IMR-90 (cell line): ENCODE data around the gene CDH26. TPM values are rescaled to one million over a fixed set of nuclear protein-coding genes. Genes with fewer than 3 reads are reported as not detected.

Experiments used
- ATAC-seq: fragments of 200-7000 bp; cut with Tn5 transposase; 2 replicates; pipeline ENCODE4 v1.9.1; 2020; ENCODE audit warnings: low read depth, mild to moderate bottlenecking, moderate library complexity
- BruUV-seq: library from RNA; stranded (reverse); fragments of 400-500 nt; replicated peaks from 2 replicates; lab custom pipeline; 2021; lab: Mats Ljungman, UMichigan
- CTCF ChIA-PET: fragments of 300-600 bp; formaldehyde crosslinking; extraction: SDS; loops from one replicate; lab custom pipeline; 2021; ENCODE audit warnings: antibody characterized with exemption; lab: Yijun Ruan, JAX
- POLR2A ChIA-PET: fragments of 300-600 bp; sonication (Branson Sonifier 250); formaldehyde crosslinking; loops from one replicate; lab custom pipeline; 2022; ENCODE audit warnings: antibody characterized with exemption; ENCODE audit not compliant: unreplicated experiment; lab: Charles Lee
- DNase-seq: peaks from one replicate; pipeline ENCODE4 v3.0.0; 2013
- H2AFZ ChIP-seq: replicated peaks from 2 replicates; pipeline ENCODE3; 2013; ENCODE audit warnings: low read length, mild to moderate bottlenecking; ENCODE audit not compliant: poor library complexity
- H2AK5ac ChIP-seq: 2 replicates; pipeline ENCODE4 v1.6.1; 2013; ENCODE audit warnings: low read depth, low read length, inconsistent platforms
- H2AK9ac ChIP-seq: replicated peaks from 2 replicates; pipeline ENCODE3; 2013; ENCODE audit warnings: mild to moderate bottlenecking, low read depth, low read length, moderate library complexity; ENCODE audit not compliant: poor library complexity
- H2BK120ac ChIP-seq: 2 replicates; pipeline ENCODE4 v1.6.1; 2013; ENCODE audit warnings: low read depth, low read length, inconsistent platforms
- H2BK15ac ChIP-seq: 3 replicates; pipeline ENCODE4 v1.6.1; 2013; ENCODE audit warnings: low read depth, low read length, inconsistent platforms
- H2BK20ac ChIP-seq: 2 replicates; pipeline ENCODE4 v1.6.1; 2013; ENCODE audit warnings: low read depth, mild to moderate bottlenecking, inconsistent platforms, low read length, moderate library complexity
- H2BK5ac ChIP-seq: 2 replicates; pipeline ENCODE4 v1.6.1; 2013; ENCODE audit warnings: mild to moderate bottlenecking, low read depth, low read length, inconsistent platforms; ENCODE audit not compliant: poor library complexity, severe bottlenecking
- H3K14ac ChIP-seq: replicated peaks from 2 replicates; pipeline ENCODE4 v1.6.1; 2013; ENCODE audit warnings: low read depth, low read length, inconsistent platforms
- H3K18ac ChIP-seq: 2 replicates; pipeline ENCODE4 v1.6.1; 2013; ENCODE audit warnings: low read depth, low read length, control low read depth
- H3K23ac ChIP-seq: 2 replicates; pipeline ENCODE4 v1.6.1; 2013; ENCODE audit warnings: low read depth, low read length, inconsistent platforms
- H3K27ac ChIP-seq: 2 replicates; pipeline ENCODE4 v1.5.1; 2013; ENCODE audit warnings: mild to moderate bottlenecking, control low read depth, low read length; ENCODE audit not compliant: insufficient read depth
- H3K27me3 ChIP-seq: 2 replicates; pipeline ENCODE4 v1.6.1; 2013; ENCODE audit warnings: low read length; ENCODE audit not compliant: control insufficient read depth, insufficient read depth
- H3K36me3 ChIP-seq: 2 replicates; pipeline ENCODE4 v1.6.1; 2013; ENCODE audit warnings: low read length, mixed read lengths; ENCODE audit not compliant: control insufficient read depth, insufficient read depth
- H3K4ac ChIP-seq: 2 replicates; pipeline ENCODE4 v1.6.1; 2013; ENCODE audit warnings: low read depth, low read length, inconsistent platforms
- H3K4me1 ChIP-seq: 2 replicates; pipeline ENCODE4 v1.6.1; 2013; ENCODE audit warnings: low read length, mixed read lengths; ENCODE audit not compliant: control insufficient read depth, insufficient read depth
- H3K4me2 ChIP-seq: 2 replicates; pipeline ENCODE4 v1.6.1; 2013; ENCODE audit warnings: low read depth, mild to moderate bottlenecking, control low read depth, low read length, moderate library complexity
- H3K4me3 ChIP-seq: 2 replicates; pipeline ENCODE4 v1.5.1; 2013; ENCODE audit warnings: low read depth, mild to moderate bottlenecking, control low read depth, low read length, moderate library complexity; ENCODE audit not compliant: insufficient read depth
- H3K56ac ChIP-seq: 2 replicates; pipeline ENCODE4 v1.6.1; 2013; ENCODE audit warnings: low read length, inconsistent platforms; ENCODE audit not compliant: insufficient read depth; ENCODE audit errors: extremely low read depth
- H3K79me1 ChIP-seq, 2 experiments: 2 replicates each; pipeline ENCODE4 v1.6.1; 2013; ENCODE audit warnings: low read length in 2 of 2, inconsistent platforms in 1 of 2, low read depth in 1 of 2
- H3K9ac ChIP-seq: 2 replicates; pipeline ENCODE4 v1.6.1; 2013; ENCODE audit warnings: low read depth, low read length, control low read depth
- H3K9me1 ChIP-seq: 2 replicates; pipeline ENCODE4 v1.6.1; 2013; ENCODE audit warnings: low read length, inconsistent platforms; ENCODE audit not compliant: insufficient read depth
- H3K9me3 ChIP-seq: 2 replicates; pipeline ENCODE4 v1.6.1; 2013; ENCODE audit warnings: low read length; ENCODE audit not compliant: control insufficient read depth, insufficient read depth
- H4K20me1 ChIP-seq: 2 replicates; pipeline ENCODE4 v1.6.1; 2013; ENCODE audit warnings: low read length, inconsistent platforms; ENCODE audit not compliant: insufficient read depth
- H4K5ac ChIP-seq: 2 replicates; pipeline ENCODE4 v1.6.1; 2013; ENCODE audit warnings: mild to moderate bottlenecking, low read depth, low read length, control low read depth
- H4K8ac ChIP-seq, 2 experiments: 2 replicates each; pipeline ENCODE4 v1.6.1; 2013; ENCODE audit warnings: low read depth in 2 of 2, low read length in 2 of 2, control low read depth in 1 of 2, inconsistent platforms in 1 of 2
- H4K91ac ChIP-seq: 2 replicates; pipeline ENCODE4 v1.6.1; 2013; ENCODE audit warnings: low read depth, low read length, inconsistent platforms; ENCODE audit not compliant: insufficient read depth
- BHLHE40 ChIP-seq: fragments of 150-350 bp; IDR thresholded peaks from 2 replicates; pipeline ENCODE4 v1.6.1; 2016; ENCODE audit warnings: mild to moderate bottlenecking, low read depth, low read length
- CEBPB ChIP-seq: IDR thresholded peaks from 2 replicates; pipeline ENCODE4 v1.6.1; 2012; ENCODE audit warnings: low read depth, low read length, improper control_type of control experiment
- CHD1 ChIP-seq: IDR thresholded peaks from 2 replicates; pipeline ENCODE4 v1.6.1; 2012; ENCODE audit warnings: low read depth, low read length, improper control_type of control experiment
- ELK1 ChIP-seq: fragments of 150-350 bp; IDR thresholded peaks from 2 replicates; pipeline ENCODE4 v1.6.1; 2016; ENCODE audit warnings: low read depth, mild to moderate bottlenecking, low read length, moderate library complexity, borderline replicate concordance
- FOS ChIP-seq: fragments of 150-350 bp; IDR thresholded peaks from 2 replicates; pipeline ENCODE4 v1.6.1; 2016; ENCODE audit warnings: low read depth, low read length
- MAFK ChIP-seq: IDR thresholded peaks from 2 replicates; pipeline ENCODE4 v1.6.1; 2012; ENCODE audit warnings: low read depth, low read length, improper control_type of control experiment
- MAZ ChIP-seq: IDR thresholded peaks from 2 replicates; pipeline ENCODE4 v1.6.1; 2012; ENCODE audit warnings: low read depth, mild to moderate bottlenecking, low read length, improper control_type of control experiment, moderate library complexity, borderline replicate concordance
- MXI1 ChIP-seq: IDR thresholded peaks from 2 replicates; pipeline ENCODE4 v1.6.1; 2012; ENCODE audit warnings: low read depth, mild to moderate bottlenecking, low read length, moderate library complexity, borderline replicate concordance
- NFE2L2 ChIP-seq: fragments of 150-350 bp; IDR thresholded peaks from 2 replicates; pipeline ENCODE4 v1.6.1; 2016; ENCODE audit warnings: low read depth, mild to moderate bottlenecking, low read length
- POLR2A ChIP-seq: IDR thresholded peaks from 2 replicates; pipeline ENCODE4 v1.6.1; 2012; ENCODE audit warnings: mild to moderate bottlenecking, low read depth, low read length
- RAD21 ChIP-seq: IDR thresholded peaks from 2 replicates; pipeline ENCODE4 v1.6.1; 2012; ENCODE audit warnings: low read length, improper control_type of control experiment
- RCOR1 ChIP-seq: IDR thresholded peaks from 2 replicates; pipeline ENCODE4 v1.6.1; 2012; ENCODE audit warnings: mild to moderate bottlenecking, low read length, improper control_type of control experiment; ENCODE audit not compliant: insufficient replicate concordance
- RFX5 ChIP-seq: IDR thresholded peaks from 2 replicates; pipeline ENCODE4 v1.8.0; 2012; ENCODE audit warnings: low read depth, mild to moderate bottlenecking, low read length, moderate library complexity
- SMC3 ChIP-seq: fragments of 150-350 bp; IDR thresholded peaks from 2 replicates; pipeline ENCODE4 v1.6.1; 2016; ENCODE audit warnings: low read depth, mild to moderate bottlenecking, antibody characterized with exemption, low read length, moderate library complexity
- WGBS, 2 experiments: methylation state at CpG; one replicate each; pipeline versions ENCODE4 v1.1.5 to v1.1.7; 2013; ENCODE audit warnings: missing lambda C conversion rate in 2 of 2; ENCODE audit not compliant: insufficient read length in 1 of 2; ENCODE audit errors: extremely low coverage in 2 of 2; 5-methylcytosine and 5-hydroxymethylcytosine counted together
- dilution Hi-C: fragments of 300-500 bp; cut with HindIII; formaldehyde crosslinking; loops from one replicate; pipeline ENCODE4 v1.14.3; 2018; ENCODE audit warnings: low sequenced_read_pairs; ENCODE audit not compliant: unreplicated experiment
- in situ Hi-C: fragments of 300-500 bp; cut with MboI; formaldehyde crosslinking; loops from 3 replicates; pipeline ENCODE4 v1.14.3; 2019; ENCODE audit warnings: low sequenced_read_pairs, inconsistent platforms, mixed read lengths
- intact Hi-C: fragments of 100-400 bp; cut with micrococcal nuclease; formaldehyde crosslinking; loops from 2 replicates; pipeline ENCODE4 v1.10.0; 2022
- polyA plus RNA-seq, 3 experiments: library from polyadenylated mRNA; depleted of rRNA; stranded (reverse); fragments of >200 nt; gene quantifications; 2 replicates each; pipeline ENCODE4 v1.2.3, GENCODE V29; 2012; ENCODE audit warnings: low replicate concordance in 1 of 3
- total RNA-seq: library from RNA; depleted of rRNA; stranded (reverse); fragments of >200 nt; gene quantifications from 2 replicates; pipeline ENCODE4 v1.2.3, GENCODE V29; 2012
- TF ChIP-seq, protein P1 (sequence below): fragments of 150-350 bp; IDR thresholded peaks from 2 replicates; pipeline ENCODE4 v1.6.1; 2017; ENCODE audit warnings: mild to moderate bottlenecking, antibody characterized with exemption, low read length, low read depth
- TF ChIP-seq, protein P2 (sequence below): conservative IDR thresholded peaks from 2 replicates; pipeline ENCODE4 v1.5.1; 2012; ENCODE audit warnings: mild to moderate bottlenecking, low read depth, low read length, improper control_type of control experiment

Gene CDH26
- total and polyA plus RNA-seq, 2 of the 4 experiments (the other 2 are of a cell fraction) = not detected

DNA sequence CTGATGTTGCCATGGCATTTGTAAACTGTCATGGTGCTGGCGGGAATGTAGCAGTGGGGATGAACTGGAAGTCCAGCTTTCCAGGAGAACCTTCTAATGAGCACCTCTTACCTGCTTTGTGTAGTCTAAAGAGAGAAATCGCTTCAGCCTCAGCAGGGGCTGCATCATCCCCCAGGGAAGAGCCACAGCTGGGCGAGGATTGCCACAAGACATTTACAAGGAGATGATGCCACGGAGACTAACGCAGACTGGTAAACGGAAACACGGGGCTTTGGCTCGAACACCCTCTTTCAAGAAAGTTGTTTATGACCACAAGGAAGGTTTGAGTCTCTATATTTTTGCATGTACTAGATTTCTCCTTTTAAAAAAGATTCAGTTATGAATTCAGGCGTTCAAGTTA is 72.9 kb downstream of the CDH26 start:
- no peak overlapping the region for H3K4me3 ChIP-seq

More for the DNA sequence above, 72.9 kb downstream of the CDH26 start:
- Histone ChIP-seq H3K27me3 (peaks cover 7% of the 10 kb centered on the region; the same call in 1 of the 2 replicates), H3K56ac (no peak overlapping the region), H3K4ac (no peak overlapping the region), H3K9me3 (peaks cover 2% of the 10 kb centered on the region), H4K91ac (no peak overlapping the region), H3K18ac (no peak overlapping the region), H3K23ac (no peak overlapping the region), H3K9me1 (no peaks in the 10 kb centered on the region; the same call in 1 of the 2 replicates), H2BK20ac (no peak overlapping the region), H3K27ac (no peak overlapping the region), H4K20me1 (no peaks in the 10 kb centered on the region), H2AK5ac (no peak overlapping the region), H2BK5ac (no peak overlapping the region), H2AFZ (no peak overlapping the region), H3K4me1 (no peaks in the 10 kb centered on the region), H3K79me1 (no peaks in the 10 kb centered on the region), H2BK120ac (no peak overlapping the region), H2AK9ac (no peak overlapping the region), H4K5ac (no peak overlapping the region), H3K36me3 (no peaks in the 10 kb centered on the region), H3K4me2 (no peak overlapping the region), H3K14ac (no peak overlapping the region), H4K8ac (no peak overlapping the region), H2BK15ac (no peak overlapping the region), H3K9ac (no peak overlapping the region)
- in situ Hi-C loops = no loop called here
- no CpG with 5 or more reads among the region's 9 CpGs for WGBS, 2 experiments
- dilution Hi-C loops = no loop called here
- no peak for ATAC-seq
- no peak for TF ChIP-seq RAD21
- no peak for TF ChIP-seq POLR2A
- no peak for TF ChIP-seq RFX5
- no peak for TF ChIP-seq MAZ
- TF ChIP-seq ELK1 = no peak
- TF ChIP-seq RCOR1 = no peak
- TF ChIP-seq NFE2L2 = no peak
- TF ChIP-seq FOS = no peak
- TF ChIP-seq, protein P1, sequence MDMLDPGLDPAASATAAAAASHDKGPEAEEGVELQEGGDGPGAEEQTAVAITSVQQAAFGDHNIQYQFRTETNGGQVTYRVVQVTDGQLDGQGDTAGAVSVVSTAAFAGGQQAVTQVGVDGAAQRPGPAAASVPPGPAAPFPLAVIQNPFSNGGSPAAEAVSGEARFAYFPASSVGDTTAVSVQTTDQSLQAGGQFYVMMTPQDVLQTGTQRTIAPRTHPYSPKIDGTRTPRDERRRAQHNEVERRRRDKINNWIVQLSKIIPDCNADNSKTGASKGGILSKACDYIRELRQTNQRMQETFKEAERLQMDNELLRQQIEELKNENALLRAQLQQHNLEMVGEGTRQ = no peak
- TF ChIP-seq SMC3 = no peak
- no peak for TF ChIP-seq CEBPB
- TF ChIP-seq MAFK = no peak
- no peak for TF ChIP-seq MXI1
- TF ChIP-seq, protein P2, sequence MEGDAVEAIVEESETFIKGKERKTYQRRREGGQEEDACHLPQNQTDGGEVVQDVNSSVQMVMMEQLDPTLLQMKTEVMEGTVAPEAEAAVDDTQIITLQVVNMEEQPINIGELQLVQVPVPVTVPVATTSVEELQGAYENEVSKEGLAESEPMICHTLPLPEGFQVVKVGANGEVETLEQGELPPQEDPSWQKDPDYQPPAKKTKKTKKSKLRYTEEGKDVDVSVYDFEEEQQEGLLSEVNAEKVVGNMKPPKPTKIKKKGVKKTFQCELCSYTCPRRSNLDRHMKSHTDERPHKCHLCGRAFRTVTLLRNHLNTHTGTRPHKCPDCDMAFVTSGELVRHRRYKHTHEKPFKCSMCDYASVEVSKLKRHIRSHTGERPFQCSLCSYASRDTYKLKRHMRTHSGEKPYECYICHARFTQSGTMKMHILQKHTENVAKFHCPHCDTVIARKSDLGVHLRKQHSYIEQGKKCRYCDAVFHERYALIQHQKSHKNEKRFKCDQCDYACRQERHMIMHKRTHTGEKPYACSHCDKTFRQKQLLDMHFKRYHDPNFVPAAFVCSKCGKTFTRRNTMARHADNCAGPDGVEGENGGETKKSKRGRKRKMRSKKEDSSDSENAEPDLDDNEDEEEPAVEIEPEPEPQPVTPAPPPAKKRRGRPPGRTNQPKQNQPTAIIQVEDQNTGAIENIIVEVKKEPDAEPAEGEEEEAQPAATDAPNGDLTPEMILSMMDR = no peak
- no peak for TF ChIP-seq CHD1
- no peak for TF ChIP-seq BHLHE40
- no TSS peak for BruUV-seq
- intact Hi-C loops = no loop called here
- no peak for DNase-seq
- POLR2A ChIA-PET = no interaction called here
- CTCF ChIA-PET = no interaction called here
